RWPE2 (cell line): ENCODE measurements around the gene PDE4B.

Experiments used
- ATAC-seq: fragments of 200-7000 bp; cut with Tn5 transposase; 3 replicates; pipeline ENCODE4 v1.9.1; 2021; ENCODE audit warnings: low read depth
- DNase-seq: peaks from one replicate; pipeline ENCODE4 v3.0.0-alpha.2; 2020; ENCODE audit warnings: low spot score
- H3K27ac ChIP-seq: fragments of 450-650 bp; 2 replicates; pipeline ENCODE4 v1.5.1; 2017; ENCODE audit warnings: mild to moderate bottlenecking; ENCODE audit not compliant: poor library complexity, severe bottlenecking
- H3K27me3 ChIP-seq: fragments of 250-450 bp; sonication (Bioruptor Pico); 2 replicates; pipeline ENCODE4 v1.5.1; 2021; ENCODE audit warnings: mild to moderate bottlenecking, moderate library complexity; ENCODE audit not compliant: insufficient read depth, poor library complexity, severe bottlenecking
- H3K36me3 ChIP-seq: fragments of 250-450 bp; sonication (Bioruptor Pico); 2 replicates; pipeline ENCODE4 v1.5.1; 2020; ENCODE audit warnings: low read depth, mild to moderate bottlenecking, moderate library complexity
- H3K4me1 ChIP-seq: fragments of 250-450 bp; sonication (Bioruptor Pico); 2 replicates; pipeline ENCODE4 v1.5.1; 2021; ENCODE audit warnings: mild to moderate bottlenecking, moderate library complexity; ENCODE audit not compliant: insufficient read depth, poor library complexity, severe bottlenecking
- H3K4me3 ChIP-seq: fragments of 250-450 bp; sonication (Bioruptor Pico); 2 replicates; pipeline ENCODE4 v1.5.1; 2021; ENCODE audit warnings: mild to moderate bottlenecking, moderate library complexity; ENCODE audit not compliant: severe bottlenecking
- H3K9me3 ChIP-seq: fragments of 250-450 bp; sonication (Bioruptor Pico); 2 replicates; pipeline ENCODE4 v1.5.1; 2021; ENCODE audit warnings: mild to moderate bottlenecking, moderate library complexity; ENCODE audit not compliant: severe bottlenecking
- TF ChIP-seq, protein P1 (sequence below): fragments of 450-650 bp; IDR thresholded peaks from one replicate; pipeline ENCODE4 v1.5.1; 2017; ENCODE audit warnings: mild to moderate bottlenecking, moderate library complexity; ENCODE audit not compliant: poor library complexity, severe bottlenecking

PDE4B gene

DNA sequence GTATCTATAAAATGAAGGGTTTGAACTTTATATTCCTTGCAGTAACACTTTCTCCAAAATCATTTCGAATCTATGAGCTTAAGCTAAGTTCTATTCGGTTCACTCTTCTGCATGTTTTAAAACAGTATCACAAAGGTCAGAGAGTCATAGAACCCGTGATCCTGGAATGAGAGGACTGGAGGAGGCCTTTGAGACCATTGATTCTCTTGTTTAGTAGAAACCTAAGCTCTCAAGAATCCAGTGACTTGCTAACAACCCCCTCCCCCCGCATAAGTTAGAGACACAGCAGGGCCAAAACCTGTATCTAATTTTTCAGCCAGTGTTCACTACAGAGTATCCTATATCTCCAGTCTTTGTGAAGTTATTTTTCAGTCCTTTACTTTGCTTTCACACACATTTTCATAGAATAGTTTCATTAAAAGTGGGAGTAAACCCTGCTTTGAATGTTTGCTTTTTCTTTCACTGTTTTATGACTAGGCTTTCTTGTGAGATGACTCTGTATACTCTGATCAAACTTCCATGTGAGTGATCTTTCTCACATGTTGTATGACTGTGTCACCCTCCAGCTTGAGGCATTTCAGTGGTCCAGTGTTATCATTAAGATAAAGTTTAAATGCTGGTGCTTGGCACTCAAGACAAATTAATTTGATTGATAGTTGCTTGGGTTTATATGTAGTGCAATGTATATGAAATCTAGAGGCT lies 465.9 kb downstream of the PDE4B start:
- no peak for ATAC-seq

DNA sequence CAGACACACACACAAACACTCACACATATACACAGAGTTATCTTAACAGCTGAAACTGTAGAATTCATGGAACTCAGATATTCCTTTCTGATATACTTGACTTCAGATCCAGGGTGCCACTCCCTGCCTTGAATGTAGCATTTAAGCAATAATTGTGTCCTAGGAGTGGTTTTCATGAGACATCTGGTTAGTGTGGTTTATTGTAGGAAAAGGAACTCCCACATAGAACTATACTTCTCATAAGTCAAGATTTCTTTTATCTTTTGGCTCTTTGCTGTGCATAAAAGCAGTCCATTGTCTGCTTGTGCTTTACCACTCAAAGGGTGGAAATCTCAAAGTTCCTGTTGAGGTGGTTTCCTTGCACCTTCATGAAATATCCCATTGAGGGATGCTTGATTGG lies 468.7 kb downstream of the PDE4B start:
- Histone ChIP-seq H3K27ac (peak overlapping the region; percentile 54), H3K4me3 (no peak overlapping the region)
- no peak for ATAC-seq

More for the DNA sequence above, 465.9 kb downstream of the PDE4B start:
- Histone ChIP-seq H3K4me3 (no peak overlapping the region), H3K9me3 (no peaks in the 10 kb centered on the region), H3K4me1 (peaks cover 17% of the 10 kb centered on the region), H3K27me3 (no peaks in the 10 kb centered on the region), H3K36me3 (no peaks in the 10 kb centered on the region), H3K27ac (no peak overlapping the region)
- TF ChIP-seq, protein P1, sequence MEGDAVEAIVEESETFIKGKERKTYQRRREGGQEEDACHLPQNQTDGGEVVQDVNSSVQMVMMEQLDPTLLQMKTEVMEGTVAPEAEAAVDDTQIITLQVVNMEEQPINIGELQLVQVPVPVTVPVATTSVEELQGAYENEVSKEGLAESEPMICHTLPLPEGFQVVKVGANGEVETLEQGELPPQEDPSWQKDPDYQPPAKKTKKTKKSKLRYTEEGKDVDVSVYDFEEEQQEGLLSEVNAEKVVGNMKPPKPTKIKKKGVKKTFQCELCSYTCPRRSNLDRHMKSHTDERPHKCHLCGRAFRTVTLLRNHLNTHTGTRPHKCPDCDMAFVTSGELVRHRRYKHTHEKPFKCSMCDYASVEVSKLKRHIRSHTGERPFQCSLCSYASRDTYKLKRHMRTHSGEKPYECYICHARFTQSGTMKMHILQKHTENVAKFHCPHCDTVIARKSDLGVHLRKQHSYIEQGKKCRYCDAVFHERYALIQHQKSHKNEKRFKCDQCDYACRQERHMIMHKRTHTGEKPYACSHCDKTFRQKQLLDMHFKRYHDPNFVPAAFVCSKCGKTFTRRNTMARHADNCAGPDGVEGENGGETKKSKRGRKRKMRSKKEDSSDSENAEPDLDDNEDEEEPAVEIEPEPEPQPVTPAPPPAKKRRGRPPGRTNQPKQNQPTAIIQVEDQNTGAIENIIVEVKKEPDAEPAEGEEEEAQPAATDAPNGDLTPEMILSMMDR: no peak
- DNase-seq: no peak

DNA sequence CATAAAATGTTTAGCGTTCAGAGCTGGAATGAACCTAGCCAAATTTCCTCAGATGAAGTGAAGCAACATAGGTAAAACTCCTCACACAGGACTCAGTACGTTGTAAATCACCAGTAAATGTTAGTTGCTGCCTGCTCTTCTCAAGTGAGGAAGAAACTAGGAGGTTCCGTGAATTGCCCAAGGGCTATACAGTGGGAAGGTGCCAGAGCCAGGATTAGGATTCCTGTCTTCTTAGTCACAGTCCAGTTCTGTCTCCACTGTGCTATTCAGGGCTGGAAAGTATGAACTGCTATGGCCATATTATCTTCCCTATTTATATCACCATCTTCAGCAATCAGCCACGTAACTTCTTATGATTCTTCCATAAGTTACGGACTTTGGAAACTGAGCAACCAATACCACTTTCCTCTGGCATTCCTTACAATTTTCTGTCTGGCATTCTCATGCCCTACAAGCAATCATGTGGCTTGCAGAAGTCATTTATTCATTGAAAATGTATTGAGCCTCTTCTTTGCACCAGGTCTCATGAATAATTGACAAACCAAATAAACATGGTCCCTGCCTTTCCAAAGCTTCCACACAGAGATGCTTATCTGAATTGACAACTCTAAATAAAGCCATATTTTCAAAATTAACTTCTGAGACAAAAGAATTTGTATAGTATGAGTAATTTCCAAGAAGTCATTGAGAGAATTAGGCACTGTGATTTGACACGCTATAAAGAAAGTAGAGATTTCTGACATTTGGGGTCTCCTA lies 469.7 kb downstream of the PDE4B start:
- Histone ChIP-seq H3K4me3 (no peak overlapping the region), H3K27ac (peak overlapping the region; percentile 54), H3K4me1 (peaks cover 31% of the 10 kb centered on the region), H3K9me3 (no peaks in the 10 kb centered on the region), H3K27me3 (no peaks in the 10 kb centered on the region), H3K36me3 (no peaks in the 10 kb centered on the region)
- TF ChIP-seq, protein P1: no peak
- DNase-seq (peak; percentile 55), ATAC-seq (peak; percentile 96)

More for the DNA sequence above, 468.7 kb downstream of the PDE4B start:
- Histone ChIP-seq H3K9me3 (no peaks in the 10 kb centered on the region), H3K27me3 (no peaks in the 10 kb centered on the region), H3K36me3 (no peaks in the 10 kb centered on the region), H3K4me1 (peaks cover 23% of the 10 kb centered on the region)
- no peak for DNase-seq
- TF ChIP-seq, protein P1: no peak

DNA sequence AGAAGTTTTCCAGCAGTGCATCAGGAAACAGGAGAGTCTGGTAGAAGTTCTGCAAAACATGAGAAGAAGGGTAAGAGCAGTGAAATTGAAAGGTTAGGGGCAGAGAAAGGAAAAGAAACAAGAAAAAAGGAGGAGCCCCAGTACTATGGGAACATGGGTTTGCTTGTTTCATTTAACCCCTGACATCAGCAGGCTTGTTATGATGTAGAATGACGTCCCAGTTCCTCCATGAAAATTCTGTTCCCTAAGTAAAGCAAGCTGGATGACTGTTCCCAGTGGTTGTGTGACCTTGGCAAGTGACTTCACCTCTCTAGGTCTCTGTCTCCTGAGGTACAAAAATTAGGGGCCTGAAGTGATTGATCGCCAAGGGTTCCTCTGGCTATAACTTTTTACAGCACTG lies 472.6 kb downstream of the PDE4B start:
- Histone ChIP-seq H3K27ac (no peak overlapping the region), H3K4me1 (peaks cover 31% of the 10 kb centered on the region), H3K27me3 (no peaks in the 10 kb centered on the region), H3K4me3 (no peak overlapping the region), H3K36me3 (no peaks in the 10 kb centered on the region), H3K9me3 (no peaks in the 10 kb centered on the region)
- TF ChIP-seq, protein P1: no peak
- no peak for DNase-seq
- no peak for ATAC-seq

DNA sequence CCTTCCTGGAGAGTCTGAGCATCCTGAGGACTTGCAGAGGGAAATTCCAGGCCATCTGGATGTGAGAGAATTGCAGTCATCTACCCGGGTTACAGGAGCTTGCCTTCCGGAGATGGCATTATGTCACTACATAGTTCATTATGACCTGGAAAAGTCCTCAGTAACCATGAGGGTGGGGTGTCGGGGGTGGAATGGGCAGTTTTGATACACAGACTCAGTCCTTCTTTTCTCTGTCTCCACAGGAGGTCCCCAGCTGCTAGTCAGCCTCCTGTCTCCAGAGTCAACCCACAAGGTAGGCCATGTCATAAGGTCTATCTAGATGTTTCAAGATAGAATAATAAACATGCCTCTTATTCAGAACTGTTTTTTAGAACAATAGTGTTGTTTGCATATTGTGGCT lies 473.1 kb downstream of the PDE4B start:
- DNase-seq: no peak
- H3K4me1 ChIP-seq: peaks cover 34% of the 10 kb centered on the region

More for the DNA sequence above, 473.1 kb downstream of the PDE4B start:
- ATAC-seq: no peak
- TF ChIP-seq, protein P1: no peak
- Histone ChIP-seq H3K27me3 (no peaks in the 10 kb centered on the region), H3K4me3 (no peak overlapping the region), H3K27ac (peak overlapping the region; percentile 44), H3K36me3 (no peaks in the 10 kb centered on the region), H3K9me3 (no peaks in the 10 kb centered on the region)
